Limb (tissue), 2 donors: ENCODE measurements around the gene IL1RAPL1.

Experiments used
- DNase-seq, 2 donors: peaks; one replicate each; pipeline ENCODE4 v3.0.0-alpha.2; 2016; ENCODE audit errors: extremely low spot score in 2 of 2

Gene IL1RAPL1

DNA sequence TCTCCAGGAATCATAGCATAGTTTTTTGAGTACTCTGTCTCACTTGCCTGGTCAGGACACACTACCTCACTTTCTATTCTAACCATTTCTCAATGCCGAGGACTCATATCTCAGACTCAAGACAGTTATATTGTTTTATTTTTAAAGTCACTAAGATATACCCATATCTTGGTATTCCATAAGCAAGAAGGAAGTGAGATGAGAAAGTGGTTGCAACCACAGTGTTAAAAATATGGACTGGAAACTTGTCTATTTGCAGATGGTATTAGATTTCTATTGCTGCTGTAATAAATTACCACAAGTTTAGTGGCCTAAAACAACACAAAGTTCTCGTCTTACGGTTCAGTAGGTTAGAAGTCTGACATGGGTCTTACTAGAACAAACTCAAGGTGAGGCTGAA, 1283.4 kb downstream of the IL1RAPL1 start:
- DNase-seq = no peak

GRCh38 chrX:29872831-29873230, 1285.6 kb downstream of the IL1RAPL1 start:
- no peak for DNase-seq

- DNase-seq = no peak
Observed at GRCh38 chrX:29876733-29877132, 1289.5 kb downstream of the IL1RAPL1 start.

- DNase-seq = no peak
Observed at GRCh38 chrX:29880977-29881376, 1293.7 kb downstream of the IL1RAPL1 start.

DNA sequence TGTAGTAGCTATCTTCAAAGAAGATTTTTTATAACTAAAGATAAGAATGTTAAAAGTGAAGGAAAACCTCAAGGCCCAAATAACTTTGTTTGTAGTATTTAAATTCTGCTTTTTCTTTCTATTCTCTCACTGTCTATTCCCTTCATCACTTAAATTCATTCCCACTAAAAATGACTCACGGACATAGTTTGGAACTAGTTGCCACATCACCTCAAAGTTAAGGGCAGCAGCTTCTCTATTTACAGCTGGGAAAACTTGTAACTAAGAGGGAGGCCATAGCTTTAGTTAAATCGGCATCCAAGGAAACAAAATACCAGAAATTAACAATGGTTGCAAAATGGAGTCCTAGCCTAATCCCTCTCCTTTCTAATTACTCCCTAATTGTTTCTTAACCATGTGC, 1302.8 kb downstream of the IL1RAPL1 start:
- DNase-seq = no peak

DNA sequence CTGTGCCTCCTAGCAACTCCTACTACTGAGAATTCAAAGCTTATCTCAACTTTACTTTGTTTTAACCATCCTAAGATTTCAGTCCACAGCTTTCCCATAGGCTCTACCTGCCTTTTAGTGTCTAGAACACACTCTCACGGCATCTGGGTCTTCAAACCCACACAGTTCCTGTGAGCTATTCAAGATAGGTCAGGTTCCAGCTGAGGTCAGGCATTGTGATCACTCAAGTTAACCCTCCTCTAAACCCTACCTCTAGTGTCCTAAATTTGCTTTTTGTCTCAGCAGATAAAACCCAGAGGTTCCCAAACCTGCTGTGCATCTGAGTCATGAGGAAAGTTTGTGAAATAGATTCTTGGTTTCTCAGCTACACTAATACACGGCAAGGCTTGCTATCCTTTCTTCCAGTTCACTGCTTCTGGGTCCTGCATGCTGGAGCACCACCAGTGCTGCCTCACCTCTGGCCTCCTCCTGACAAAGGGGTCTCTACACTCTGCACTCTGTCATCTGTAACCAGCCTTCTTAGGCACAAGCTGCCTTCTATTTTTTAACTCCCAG, 1303.5 kb downstream of the IL1RAPL1 start:
- DNase-seq = no peak

DNA sequence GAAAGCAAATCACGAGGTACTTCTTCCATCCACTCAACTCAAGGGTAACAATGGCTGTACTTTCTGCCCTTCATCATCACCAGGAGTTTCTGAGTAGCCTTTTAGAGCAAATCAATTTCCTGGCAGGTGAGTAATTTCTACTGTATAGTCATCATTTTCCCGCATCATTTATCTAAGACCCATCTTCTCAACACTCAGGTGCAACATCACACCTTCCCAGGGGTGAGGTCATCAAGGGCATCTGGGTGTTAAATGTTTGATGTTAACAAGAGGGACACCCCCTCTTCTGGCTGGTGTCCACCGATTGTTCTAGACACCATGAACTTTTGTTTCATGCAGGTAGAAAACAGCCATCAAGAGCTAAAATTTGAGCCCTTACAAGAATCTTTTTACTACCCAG, 1314.8 kb downstream of the IL1RAPL1 start:
- DNase-seq = no peak

- DNase-seq = no peak
Observed at GRCh38 chrX:29903360-29903759, 1316.1 kb downstream of the IL1RAPL1 start.

GRCh38 chrX:29911673-29912072, 1324.4 kb downstream of the IL1RAPL1 start:
- no peak for DNase-seq

- no peak for DNase-seq
Observed at GRCh38 chrX:29913647-29914046, 1326.4 kb downstream of the IL1RAPL1 start.

GRCh38 chrX:29922607-29923006, 1335.4 kb downstream of the IL1RAPL1 start:
- DNase-seq = no peak

GRCh38 chrX:29926056-29926455, 1338.8 kb downstream of the IL1RAPL1 start:
- no peak for DNase-seq

DNA sequence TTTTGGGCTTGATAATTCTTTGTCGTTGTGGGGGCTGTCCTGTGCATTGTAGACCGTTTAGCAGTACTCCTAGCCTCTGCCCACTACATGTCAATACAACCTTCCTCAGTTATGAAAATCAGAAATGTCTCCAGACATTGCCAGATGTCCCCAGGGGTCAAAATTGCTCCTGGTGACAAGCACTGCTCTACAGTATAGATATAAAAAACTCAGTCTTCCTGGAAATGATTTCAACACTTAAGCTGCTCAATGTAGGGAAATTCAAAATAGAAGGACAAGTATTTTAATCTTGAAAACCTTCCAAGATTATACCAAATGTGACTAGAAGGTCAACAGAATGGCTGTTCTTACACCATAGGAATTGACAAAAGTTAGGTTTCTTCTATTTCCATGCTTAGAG, 1339.4 kb downstream of the IL1RAPL1 start:
- DNase-seq = no peak

DNA sequence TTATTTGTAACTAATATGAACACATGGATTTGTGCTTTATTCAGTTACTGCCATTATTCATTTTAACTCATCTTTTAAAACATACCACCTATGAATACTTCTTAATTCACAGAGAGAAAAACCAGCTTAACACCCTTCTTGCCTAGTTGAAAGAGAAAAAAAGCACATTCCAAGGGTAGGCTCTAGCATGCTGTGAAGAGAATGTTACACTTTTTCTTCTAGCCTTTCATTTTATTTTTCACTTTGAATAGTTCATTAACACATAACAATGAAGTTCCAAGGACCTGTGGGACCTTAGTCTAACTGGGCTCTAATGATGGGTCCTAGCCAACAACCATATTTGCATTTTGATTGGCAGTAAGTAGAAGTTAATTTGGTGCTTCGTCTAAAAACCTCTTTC, 1348.2 kb downstream of the IL1RAPL1 start:
- no peak for DNase-seq

DNA sequence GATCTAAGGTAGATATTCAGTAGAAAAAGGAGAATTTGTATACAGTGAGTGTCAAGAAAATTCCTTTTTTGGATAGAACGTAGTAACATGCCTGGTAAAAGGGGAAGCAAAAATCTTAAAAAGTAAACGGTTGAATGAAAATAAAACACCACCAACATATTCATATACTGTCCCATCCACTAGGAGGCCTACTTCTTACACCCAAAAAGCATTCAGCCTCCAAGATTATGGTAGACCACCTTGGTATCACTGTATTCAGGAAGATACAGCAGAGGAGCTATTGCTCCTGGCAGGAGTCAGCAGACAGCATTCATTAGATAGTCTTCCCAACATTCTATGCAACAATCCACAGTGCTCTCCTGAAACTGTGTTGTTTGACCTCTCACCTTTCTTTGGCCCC, 1353.5 kb downstream of the IL1RAPL1 start:
- DNase-seq = no peak

DNA sequence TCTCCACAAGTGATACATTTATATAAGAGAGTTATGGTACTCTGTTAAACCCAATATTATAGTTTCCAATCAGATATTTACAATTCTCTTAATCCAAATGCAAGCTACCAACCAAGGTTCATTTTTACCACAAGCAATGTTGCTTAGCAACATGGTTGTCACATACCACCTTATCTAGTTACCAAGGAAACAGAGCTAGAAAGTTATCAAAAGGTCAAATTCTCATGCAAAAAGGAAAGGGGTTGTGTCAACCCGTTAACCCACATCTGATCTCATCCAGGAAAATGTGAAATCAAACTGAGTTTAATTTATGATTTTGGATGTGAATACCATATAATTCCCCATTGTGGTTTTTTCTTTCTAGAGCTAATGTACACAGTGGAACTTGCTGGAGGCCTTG, 1354.0 kb downstream of the IL1RAPL1 start:
- no peak for DNase-seq

- no peak for DNase-seq
Observed at GRCh38 chrX:29947225-29947624, 1360.0 kb downstream of the IL1RAPL1 start.

DNA sequence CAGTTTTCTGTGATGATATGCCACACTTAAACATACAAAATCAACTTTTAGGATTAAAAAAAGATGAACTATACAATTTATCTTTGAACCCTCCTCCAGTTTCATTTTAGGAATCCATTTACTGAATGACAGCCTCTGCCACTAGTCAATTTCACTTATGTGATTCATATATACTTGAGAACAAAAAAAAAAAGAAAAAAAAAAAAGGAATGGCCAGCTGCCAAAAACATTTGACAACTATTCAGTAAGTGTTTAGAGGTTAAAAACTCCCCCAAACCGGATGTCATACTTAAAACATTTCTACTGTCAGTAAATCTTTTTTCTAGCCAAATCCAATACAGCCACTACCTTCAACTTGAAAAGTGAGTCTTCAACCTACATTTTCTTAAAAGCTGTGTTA, 1361.4 kb downstream of the IL1RAPL1 start:
- no peak for DNase-seq

DNA sequence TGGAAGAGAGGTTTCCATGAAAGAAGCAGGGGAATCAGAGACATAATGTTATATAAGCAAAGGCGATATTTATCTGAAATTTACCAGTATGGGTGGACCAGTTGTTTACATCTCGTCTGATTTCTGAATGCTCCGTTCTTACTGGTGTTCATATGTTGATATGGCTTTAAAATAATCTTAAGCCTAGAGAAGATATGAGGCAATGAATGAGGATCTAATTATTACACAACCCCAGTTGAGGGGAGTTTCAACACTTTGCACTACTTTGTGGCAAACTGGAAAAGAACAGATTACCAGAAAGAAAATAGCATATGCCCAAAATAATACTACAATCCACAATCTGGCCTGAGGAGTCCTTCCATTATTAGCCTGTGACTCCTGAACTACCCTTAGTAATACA, 1364.8 kb downstream of the IL1RAPL1 start:
- DNase-seq = no peak

- no peak for DNase-seq
Observed at GRCh38 chrX:29962061-29962460, 1374.8 kb downstream of the IL1RAPL1 start.

GRCh38 chrX:29965634-29966033, 1378.4 kb downstream of the IL1RAPL1 start:
- no peak for DNase-seq

DNA sequence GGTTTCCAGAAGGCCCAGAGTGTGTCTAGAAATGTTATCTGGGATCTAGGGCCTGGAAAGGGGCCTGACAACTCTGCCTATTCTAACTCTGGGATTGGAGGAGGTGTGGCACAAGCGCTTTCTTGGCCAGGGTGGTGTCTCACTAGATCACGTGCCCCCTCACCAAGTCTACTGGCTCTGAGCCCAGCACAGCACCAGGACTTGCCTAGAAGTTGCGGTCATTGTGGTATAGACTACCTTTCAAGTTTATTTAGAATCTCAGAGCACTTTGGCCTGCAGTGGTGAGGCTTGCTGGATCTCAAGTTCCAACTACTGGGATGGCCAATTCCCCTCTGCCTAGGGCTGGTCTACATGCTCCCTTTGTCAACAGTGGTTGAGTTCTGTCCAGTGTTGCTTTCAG, 1404.8 kb downstream of the IL1RAPL1 start:
- no peak for DNase-seq

DNA sequence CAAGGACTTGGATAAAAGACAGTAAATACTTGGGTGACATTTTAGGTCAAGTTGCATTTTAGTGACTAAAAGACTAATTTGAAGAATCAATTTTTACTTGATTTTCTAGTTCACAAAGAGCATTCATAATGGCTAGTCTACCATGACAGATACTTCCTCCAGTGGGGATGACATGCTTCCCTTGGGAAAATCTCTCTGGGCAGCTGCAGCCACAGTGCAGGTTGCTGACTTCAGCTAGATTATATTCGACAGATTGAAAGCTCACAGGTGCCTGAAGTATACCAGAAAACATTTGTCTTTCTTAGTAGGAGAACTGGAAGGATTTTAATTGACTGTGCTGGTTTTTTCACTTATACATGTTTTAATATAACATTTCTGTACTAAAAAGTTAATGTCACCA, 1418.6 kb downstream of the IL1RAPL1 start:
- DNase-seq = no peak
